IPS-NIHi7 (cell line): ENCODE data around the gene SPATA31C1.
"Not testable (repeated sequence)": the region's sequence is repeated elsewhere in the genome, so short reads cannot be mapped to it uniquely, and the experiment has no call there.

Experiments
- DNase-seq: peaks from one replicate; pipeline ENCODE4 v3.0.0; 2012; ENCODE audit warnings: mixed read lengths; ENCODE audit errors: extremely low spot score

Gene SPATA31C1

GRCh38 chr9:87938336-87938735 is 20.6 kb downstream of the SPATA31C1 start:
- not testable (repeated sequence) for DNase-seq

- DNase-seq, result not testable (repeated sequence)
These were observed 21.3 kb downstream of the SPATA31C1 start for GRCh38 chr9:87939096-87939495.

GRCh38 chr9:87944096-87944495 is 26.3 kb downstream of the SPATA31C1 start:
- no peak for DNase-seq

GRCh38 chr9:87944682-87945081 is 26.9 kb downstream of the SPATA31C1 start:
- DNase-seq, result no peak

GRCh38 chr9:87950296-87950695 is 32.5 kb downstream of the SPATA31C1 start:
- no peak for DNase-seq

- DNase-seq, result peak; percentile 74
These were observed 33.2 kb downstream of the SPATA31C1 start for GRCh38 chr9:87950765-87951488.

- DNase-seq, result no peak
These were observed 36.5 kb downstream of the SPATA31C1 start for GRCh38 chr9:87954230-87954629.

- DNase-seq, result no peak
These were observed 40.1 kb downstream of the SPATA31C1 start for GRCh38 chr9:87957839-87958238.

GRCh38 chr9:87958591-87958990 is 40.8 kb downstream of the SPATA31C1 start:
- DNase-seq, result no peak

GRCh38 chr9:87959916-87960581 is 42.3 kb downstream of the SPATA31C1 start:
- DNase-seq, result no peak

- DNase-seq, result no peak
These were observed 46.0 kb downstream of the SPATA31C1 start for GRCh38 chr9:87963770-87964169.

GRCh38 chr9:87964826-87965225 is 47.1 kb downstream of the SPATA31C1 start:
- no peak for DNase-seq

- DNase-seq, result no peak
These were observed 50.4 kb downstream of the SPATA31C1 start for GRCh38 chr9:87968155-87968554.

- DNase-seq, result no peak
These were observed 52.8 kb downstream of the SPATA31C1 start for GRCh38 chr9:87970602-87971001.

GRCh38 chr9:87973122-87973521 is 55.4 kb downstream of the SPATA31C1 start:
- no peak for DNase-seq
